T-helper 2 cell treated with Interferon-gamma antibody and Interleukin-4, amounts not matched to agents 5 μg/mL and 100 μg/mL, for 36 hours (primary cell): ENCODE measurements around the gene EXOC4.

ENCODE experiments used
- DNase-seq: peaks from one replicate; pipeline ENCODE4 v3.0.0; 2021; ENCODE audit warnings: low spot score
- H3K27ac Mint-ChIP-seq: one replicate; pipeline ENCODE4 v1.8.0; 2021; ENCODE audit warnings: mild to moderate bottlenecking, mixed read lengths
- H3K27me3 Mint-ChIP-seq: one replicate; pipeline ENCODE4 v1.8.0; 2021; ENCODE audit warnings: low read depth, mixed read lengths
- H3K36me3 Mint-ChIP-seq: one replicate; pipeline ENCODE4 v1.8.0; 2021; ENCODE audit warnings: low read depth, mixed read lengths
- H3K4me1 Mint-ChIP-seq: one replicate; pipeline ENCODE4 v1.8.0; 2021; ENCODE audit warnings: low read depth, mixed read lengths
- H3K4me3 Mint-ChIP-seq: one replicate; pipeline ENCODE4 v1.8.0; 2022; ENCODE audit warnings: mild to moderate bottlenecking, moderate library complexity, mixed read lengths
- H3K9me3 Mint-ChIP-seq: one replicate; pipeline ENCODE4 v1.8.0; 2021; ENCODE audit warnings: mixed read lengths

Gene EXOC4

DNA sequence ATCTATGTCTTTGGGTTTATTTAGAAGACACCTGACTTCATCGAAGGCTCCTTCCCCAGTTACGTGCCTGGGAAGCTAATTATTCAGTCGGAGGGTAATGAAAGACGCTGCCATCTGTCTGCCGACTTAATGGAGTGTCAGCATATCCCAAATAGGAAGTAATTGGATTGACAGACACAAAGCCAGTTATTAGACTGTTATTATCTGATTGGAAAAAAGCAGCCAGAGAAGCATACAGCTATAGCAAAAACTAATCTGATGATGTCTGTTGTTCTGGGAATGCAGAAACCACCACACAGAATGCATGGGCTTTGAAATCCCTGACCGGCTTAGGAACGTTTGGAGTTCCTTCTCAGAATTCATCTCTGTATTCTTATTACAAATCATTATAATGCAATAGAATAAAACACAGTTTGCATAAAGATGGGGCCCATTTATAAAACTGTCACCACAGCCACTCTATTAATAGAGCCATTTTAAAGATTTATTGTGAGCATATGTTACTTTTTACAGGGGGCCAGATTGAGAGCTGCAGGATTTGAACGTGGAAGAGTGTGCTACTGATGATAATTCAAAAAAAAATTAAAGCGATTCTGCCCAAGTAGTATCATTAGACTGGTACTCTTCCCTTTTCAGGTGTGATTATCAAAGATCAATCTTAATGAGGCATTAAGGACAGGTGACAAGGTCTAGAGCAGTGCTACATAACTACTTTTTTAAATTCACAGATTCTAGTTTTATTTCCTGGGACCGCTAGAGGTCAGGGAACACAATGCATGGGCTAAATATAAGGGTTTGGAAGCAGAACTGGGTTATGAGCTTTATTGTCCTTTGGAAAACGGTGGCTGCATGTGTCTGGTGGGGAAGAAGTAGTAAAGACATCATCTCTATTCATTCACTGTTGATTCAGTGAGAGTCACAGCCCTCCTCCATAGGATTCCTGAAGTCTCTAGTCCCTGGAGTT is 544.2 kb downstream of the EXOC4 start:
- DNase-seq, result no peak
- H3K4me1 Mint-ChIP-seq, result no peaks in the 10 kb centered on the region
- no peaks in the 10 kb centered on the region for H3K9me3 Mint-ChIP-seq
- no peaks in the 10 kb centered on the region for H3K36me3 Mint-ChIP-seq
- H3K27me3 Mint-ChIP-seq, result no peaks in the 10 kb centered on the region
- H3K27ac Mint-ChIP-seq, result no peak overlapping the region
- H3K4me3 Mint-ChIP-seq, result no peak overlapping the region

DNA sequence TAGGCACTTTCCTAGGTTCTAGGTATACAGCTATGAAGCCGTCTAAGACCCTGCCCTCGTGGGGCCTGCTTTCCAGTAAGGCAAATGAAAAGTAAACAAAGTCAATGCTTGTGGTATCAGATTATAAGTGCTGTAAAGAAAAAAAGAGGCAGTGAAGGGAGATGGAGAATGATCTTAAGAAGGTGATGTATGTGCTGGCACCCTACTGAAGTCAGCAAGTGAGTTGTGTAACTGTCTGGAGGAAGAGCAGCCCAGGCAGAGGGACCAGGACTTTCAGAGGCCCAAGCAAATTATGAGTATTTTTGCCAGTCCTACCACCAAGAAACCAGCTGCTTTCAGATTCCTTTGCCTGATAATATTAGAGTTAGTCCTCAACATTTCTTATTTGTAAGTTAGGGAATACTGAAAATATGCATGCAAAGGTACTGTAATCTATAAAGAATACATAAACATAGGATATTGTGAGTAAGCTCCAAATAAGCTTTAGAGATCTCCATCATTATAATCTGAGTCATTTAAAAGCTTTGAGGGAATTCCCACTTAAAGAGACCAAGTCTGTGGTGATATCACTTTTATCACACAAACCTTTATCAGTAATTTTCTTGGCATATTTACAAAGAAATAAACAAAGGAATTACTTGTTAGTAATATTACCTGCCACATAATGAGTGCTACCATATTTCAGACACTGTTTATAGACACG is 545.1 kb downstream of the EXOC4 start:
- no peak overlapping the region for H3K4me3 Mint-ChIP-seq
- no peaks in the 10 kb centered on the region for H3K9me3 Mint-ChIP-seq
- no peak for DNase-seq
- H3K4me1 Mint-ChIP-seq, result no peaks in the 10 kb centered on the region
- no peak overlapping the region for H3K27ac Mint-ChIP-seq
- no peaks in the 10 kb centered on the region for H3K27me3 Mint-ChIP-seq
- H3K36me3 Mint-ChIP-seq, result no peaks in the 10 kb centered on the region

DNA sequence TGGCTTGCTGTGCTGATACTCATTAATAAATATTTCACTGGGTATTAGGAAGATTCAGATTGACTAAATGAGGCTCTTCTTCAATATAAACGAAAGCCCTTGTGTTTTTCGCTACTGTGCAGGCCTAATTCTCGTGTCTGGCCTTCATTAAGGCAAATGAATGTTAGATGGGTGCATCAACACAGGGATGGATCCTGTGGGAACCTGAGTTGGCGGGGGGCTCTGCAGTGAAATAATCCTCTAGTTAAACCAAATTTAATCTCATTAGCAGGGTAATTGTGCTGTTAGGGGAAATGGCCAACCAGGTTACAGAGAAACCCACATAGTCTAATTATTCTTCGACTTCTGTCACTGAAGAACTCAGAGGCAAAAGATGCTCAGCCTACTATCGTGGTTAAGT is 548.5 kb downstream of the EXOC4 start:
- no peak overlapping the region for H3K27ac Mint-ChIP-seq
- no peak overlapping the region for H3K4me3 Mint-ChIP-seq
- no peaks in the 10 kb centered on the region for H3K27me3 Mint-ChIP-seq
- no peaks in the 10 kb centered on the region for H3K9me3 Mint-ChIP-seq
- DNase-seq, result no peak
- no peaks in the 10 kb centered on the region for H3K36me3 Mint-ChIP-seq
- H3K4me1 Mint-ChIP-seq, result no peaks in the 10 kb centered on the region

DNA sequence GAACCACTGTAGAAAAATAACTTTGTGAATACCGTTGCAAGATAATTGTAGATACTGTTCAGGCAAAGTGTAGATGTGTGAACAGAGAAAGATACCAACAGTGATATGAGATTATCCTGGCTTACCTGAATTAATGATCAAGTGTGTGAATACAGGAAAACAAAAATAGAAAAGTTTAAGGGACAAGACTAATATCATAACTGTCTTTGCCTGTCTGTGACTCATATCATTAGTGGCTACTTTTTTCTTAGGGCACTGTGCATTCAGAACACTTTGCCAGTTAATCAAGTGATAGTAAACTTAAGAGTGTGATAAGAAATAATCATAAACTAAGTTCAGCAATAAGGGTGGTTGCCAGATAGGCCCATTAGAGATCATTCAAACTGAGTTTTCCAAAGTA is 551.2 kb downstream of the EXOC4 start:
- H3K4me3 Mint-ChIP-seq, result no peak overlapping the region
- no peaks in the 10 kb centered on the region for H3K36me3 Mint-ChIP-seq
- no peaks in the 10 kb centered on the region for H3K27me3 Mint-ChIP-seq
- no peaks in the 10 kb centered on the region for H3K4me1 Mint-ChIP-seq
- no peak overlapping the region for H3K27ac Mint-ChIP-seq
- no peaks in the 10 kb centered on the region for H3K9me3 Mint-ChIP-seq
- DNase-seq, result no peak

DNA sequence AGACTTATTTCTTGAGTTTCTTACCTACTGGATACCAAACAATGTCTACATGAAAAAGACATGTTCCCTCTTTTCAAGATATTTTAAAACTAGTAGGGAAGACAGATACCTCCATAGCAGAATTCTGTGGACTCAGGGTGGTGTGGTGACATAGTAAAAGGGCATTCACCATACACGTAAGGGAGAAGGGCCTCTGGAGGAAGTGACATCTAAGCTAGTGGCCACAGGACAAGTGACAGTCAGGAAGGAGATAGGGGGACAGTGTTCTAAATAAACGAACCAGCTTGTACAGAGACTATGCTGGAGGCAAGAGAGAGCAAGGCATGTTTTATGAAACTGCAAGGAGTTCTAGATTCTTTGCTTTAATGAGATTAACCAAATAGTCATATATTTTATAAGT is 552.5 kb downstream of the EXOC4 start:
- H3K27ac Mint-ChIP-seq, result no peak overlapping the region
- no peaks in the 10 kb centered on the region for H3K9me3 Mint-ChIP-seq
- H3K4me1 Mint-ChIP-seq, result no peaks in the 10 kb centered on the region
- no peaks in the 10 kb centered on the region for H3K27me3 Mint-ChIP-seq
- H3K4me3 Mint-ChIP-seq, result no peak overlapping the region
- no peak for DNase-seq
- H3K36me3 Mint-ChIP-seq, result no peaks in the 10 kb centered on the region

DNA sequence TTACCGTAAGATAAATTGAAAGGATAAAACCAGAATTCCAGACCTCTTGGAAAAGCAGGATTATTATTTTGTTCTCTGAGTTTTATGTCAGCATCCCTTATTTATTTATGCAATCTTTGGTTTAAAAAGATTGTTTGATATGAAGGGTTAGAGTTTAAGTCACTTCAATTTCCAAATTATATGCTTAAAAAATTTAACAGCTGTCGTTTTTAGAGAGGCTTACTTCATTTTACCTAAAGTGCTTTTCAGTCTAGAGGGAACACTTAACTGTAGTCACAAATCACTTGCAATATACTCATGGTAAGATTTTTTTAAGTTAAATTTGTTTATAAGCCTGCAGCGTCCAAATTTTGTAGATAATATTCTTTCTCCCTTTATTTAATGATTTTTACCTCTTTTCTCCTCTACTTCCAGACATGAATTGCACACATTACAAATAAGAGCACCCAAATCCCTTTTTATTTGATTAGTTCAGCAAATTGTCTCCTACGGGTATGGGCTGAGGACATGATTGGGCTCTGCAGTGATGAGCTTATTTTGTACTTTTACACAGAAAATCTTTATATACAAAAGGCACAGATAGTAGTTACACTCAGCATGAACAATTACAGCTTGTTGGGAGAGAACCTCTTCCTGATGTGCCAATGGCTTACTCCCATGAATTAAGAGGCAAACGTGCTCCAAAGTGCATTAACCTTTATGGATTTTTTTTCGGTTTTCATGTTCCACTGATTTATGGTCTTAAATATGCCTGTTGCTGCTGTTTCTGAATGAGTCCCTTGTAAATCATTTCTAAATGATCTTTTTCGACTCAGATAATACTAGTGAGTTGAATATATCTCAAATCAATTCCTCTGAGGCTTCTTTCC is 555.0 kb downstream of the EXOC4 start:
- H3K27ac Mint-ChIP-seq, result no peak overlapping the region
- no peaks in the 10 kb centered on the region for H3K27me3 Mint-ChIP-seq
- DNase-seq, result no peak
- H3K4me1 Mint-ChIP-seq, result no peaks in the 10 kb centered on the region
- H3K36me3 Mint-ChIP-seq, result no peaks in the 10 kb centered on the region
- H3K4me3 Mint-ChIP-seq, result no peak overlapping the region
- no peaks in the 10 kb centered on the region for H3K9me3 Mint-ChIP-seq

DNA sequence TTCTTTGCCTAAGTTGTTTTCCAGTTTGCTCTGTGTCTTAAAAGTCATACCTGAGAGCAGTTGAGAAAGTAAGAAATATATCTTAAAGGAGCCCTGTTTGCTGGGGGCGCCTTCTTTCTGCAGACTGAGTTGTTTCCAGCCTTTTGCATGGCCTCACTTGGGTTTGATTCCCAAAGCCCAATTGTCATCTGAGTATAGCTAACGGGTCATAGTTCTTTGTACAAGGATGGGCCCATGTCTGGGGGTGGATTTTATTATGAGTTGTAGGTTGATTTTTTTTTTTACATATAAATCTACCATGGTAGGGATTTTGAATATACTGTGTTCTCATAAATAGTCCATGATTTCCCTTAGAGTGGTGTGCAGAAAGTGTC is 555.6 kb downstream of the EXOC4 start:
- no peak overlapping the region for H3K27ac Mint-ChIP-seq
- no peaks in the 10 kb centered on the region for H3K9me3 Mint-ChIP-seq
- no peaks in the 10 kb centered on the region for H3K4me1 Mint-ChIP-seq
- no peak for DNase-seq
- no peaks in the 10 kb centered on the region for H3K36me3 Mint-ChIP-seq
- no peak overlapping the region for H3K4me3 Mint-ChIP-seq
- no peaks in the 10 kb centered on the region for H3K27me3 Mint-ChIP-seq

DNA sequence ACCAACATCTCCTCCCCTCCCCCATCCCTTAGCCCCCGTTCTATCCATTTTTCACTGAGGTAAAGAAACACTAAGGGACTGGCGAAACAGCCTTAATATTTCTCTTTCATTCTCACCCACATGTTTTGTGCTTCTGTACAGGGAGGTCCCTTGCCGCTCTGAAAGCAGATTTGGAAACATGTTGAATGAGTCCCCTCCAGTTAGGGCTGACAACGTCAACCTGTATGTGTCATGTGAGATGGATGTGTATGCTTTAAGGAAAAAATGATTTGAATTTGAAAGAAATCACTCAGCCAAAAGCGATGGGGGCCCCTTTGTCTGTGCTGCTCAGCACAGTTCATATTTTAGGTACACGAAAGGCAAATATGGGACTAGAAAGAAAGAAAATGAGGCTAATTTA is 560.0 kb downstream of the EXOC4 start:
- Mint-ChIP-seq H3K4me1 (peaks cover 1% of the 10 kb centered on the region), H3K27me3 (no peaks in the 10 kb centered on the region), H3K36me3 (peaks cover 5% of the 10 kb centered on the region), H3K27ac (no peak overlapping the region), H3K4me3 (no peak overlapping the region), H3K9me3 (no peaks in the 10 kb centered on the region)
- DNase-seq, result no peak

DNA sequence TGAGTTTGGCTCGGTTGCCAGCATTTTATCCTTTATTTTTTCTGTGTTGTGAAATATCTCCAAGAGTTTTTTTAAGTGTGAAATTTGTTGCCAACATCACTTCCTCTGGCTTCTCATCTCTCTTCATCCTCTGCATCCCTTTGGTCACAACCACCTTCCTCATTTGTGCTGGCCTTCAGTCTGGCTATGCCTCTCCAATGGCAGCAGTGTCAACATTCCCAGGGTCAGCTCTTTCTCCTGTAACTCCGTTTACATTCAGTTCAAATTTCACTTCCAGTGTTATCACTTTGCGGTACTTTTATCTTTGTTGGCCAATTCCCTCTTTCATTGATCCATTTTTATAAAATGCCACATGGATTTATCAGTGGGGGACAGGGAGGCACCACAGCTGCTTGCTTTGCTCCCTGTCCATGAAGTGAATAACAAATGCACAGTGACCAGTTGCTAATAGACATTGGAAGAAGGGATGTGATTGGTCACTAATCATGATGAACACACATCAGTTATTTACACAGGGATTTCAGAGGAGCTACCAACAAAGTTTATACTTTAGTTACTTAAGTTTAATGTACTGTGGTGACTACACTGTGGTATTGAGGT is 562.8 kb downstream of the EXOC4 start:
- Mint-ChIP-seq H3K27ac (no peak overlapping the region), H3K36me3 (peaks cover 12% of the 10 kb centered on the region), H3K9me3 (no peaks in the 10 kb centered on the region), H3K4me1 (peaks cover 2% of the 10 kb centered on the region), H3K27me3 (no peaks in the 10 kb centered on the region), H3K4me3 (no peak overlapping the region)
- no peak for DNase-seq

DNA sequence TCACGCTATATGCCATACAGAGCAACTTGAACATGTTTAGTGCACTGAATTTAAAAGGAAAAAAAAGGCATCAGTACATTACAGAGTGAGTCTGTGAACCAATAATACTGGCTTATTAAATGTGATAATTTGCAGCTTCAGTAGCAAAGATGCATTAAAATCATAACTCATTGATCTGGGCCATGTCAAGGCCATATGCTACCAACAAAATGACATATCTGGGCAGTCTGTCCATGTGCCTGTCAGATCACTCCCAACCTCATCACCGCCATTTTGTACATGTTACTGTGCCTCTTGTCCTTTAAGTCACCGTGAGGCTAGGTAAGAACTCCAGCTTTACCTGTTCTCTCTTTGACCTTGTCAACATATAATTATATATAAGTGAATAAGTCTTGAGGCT is 566.8 kb downstream of the EXOC4 start:
- peaks cover 13% of the 10 kb centered on the region for H3K36me3 Mint-ChIP-seq
- no peak for DNase-seq
- H3K27ac Mint-ChIP-seq, result no peak overlapping the region
- peaks cover 3% of the 10 kb centered on the region for H3K4me1 Mint-ChIP-seq
- no peak overlapping the region for H3K4me3 Mint-ChIP-seq
- H3K27me3 Mint-ChIP-seq, result no peaks in the 10 kb centered on the region
- H3K9me3 Mint-ChIP-seq, result no peaks in the 10 kb centered on the region

DNA sequence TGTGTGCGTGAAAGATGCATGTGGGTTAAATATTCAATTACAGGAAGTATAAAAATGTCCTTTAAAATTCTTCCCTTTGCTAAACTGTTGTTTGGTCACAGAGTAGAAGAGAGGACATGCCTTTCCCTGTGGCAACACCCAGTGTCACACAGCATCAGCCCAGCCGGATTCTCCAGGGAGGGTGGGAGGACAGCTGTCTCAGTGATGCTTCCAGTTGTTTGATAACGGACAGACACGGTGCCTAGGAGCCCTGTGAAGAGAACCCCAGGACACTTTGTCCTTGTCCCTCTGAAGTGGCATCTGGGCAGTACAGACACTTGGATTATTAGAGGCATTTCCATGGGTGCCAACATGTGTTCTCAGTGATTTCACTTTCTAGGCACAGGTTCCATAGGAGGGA is 567.7 kb downstream of the EXOC4 start:
- Mint-ChIP-seq H3K27ac (no peak overlapping the region), H3K9me3 (no peaks in the 10 kb centered on the region), H3K27me3 (no peaks in the 10 kb centered on the region), H3K36me3 (peaks cover 13% of the 10 kb centered on the region), H3K4me1 (peaks cover 3% of the 10 kb centered on the region), H3K4me3 (no peak overlapping the region)
- no peak for DNase-seq

DNA sequence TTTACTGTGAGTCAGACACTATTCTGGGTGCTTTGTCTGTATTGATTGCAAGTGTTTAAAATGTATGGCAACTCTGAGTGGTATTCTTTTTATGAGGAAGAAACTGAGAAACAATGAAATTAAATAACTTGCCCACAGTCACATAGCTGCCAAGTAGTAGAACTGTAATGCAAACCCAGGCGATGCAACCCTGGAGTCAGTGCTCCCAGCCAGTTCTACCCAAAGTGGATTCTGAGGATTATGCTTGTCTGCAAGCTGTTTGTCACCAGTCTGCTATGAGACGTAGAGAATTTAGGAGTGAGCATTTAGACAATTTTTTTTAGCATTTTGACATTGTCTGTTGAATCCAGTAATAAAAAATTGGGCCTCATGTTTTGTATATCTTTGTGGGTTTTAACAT is 568.3 kb downstream of the EXOC4 start:
- H3K27me3 Mint-ChIP-seq, result no peaks in the 10 kb centered on the region
- H3K4me3 Mint-ChIP-seq, result no peak overlapping the region
- DNase-seq, result no peak
- H3K9me3 Mint-ChIP-seq, result no peaks in the 10 kb centered on the region
- H3K4me1 Mint-ChIP-seq, result peaks cover 3% of the 10 kb centered on the region
- H3K27ac Mint-ChIP-seq, result no peak overlapping the region
- peaks cover 13% of the 10 kb centered on the region for H3K36me3 Mint-ChIP-seq

DNA sequence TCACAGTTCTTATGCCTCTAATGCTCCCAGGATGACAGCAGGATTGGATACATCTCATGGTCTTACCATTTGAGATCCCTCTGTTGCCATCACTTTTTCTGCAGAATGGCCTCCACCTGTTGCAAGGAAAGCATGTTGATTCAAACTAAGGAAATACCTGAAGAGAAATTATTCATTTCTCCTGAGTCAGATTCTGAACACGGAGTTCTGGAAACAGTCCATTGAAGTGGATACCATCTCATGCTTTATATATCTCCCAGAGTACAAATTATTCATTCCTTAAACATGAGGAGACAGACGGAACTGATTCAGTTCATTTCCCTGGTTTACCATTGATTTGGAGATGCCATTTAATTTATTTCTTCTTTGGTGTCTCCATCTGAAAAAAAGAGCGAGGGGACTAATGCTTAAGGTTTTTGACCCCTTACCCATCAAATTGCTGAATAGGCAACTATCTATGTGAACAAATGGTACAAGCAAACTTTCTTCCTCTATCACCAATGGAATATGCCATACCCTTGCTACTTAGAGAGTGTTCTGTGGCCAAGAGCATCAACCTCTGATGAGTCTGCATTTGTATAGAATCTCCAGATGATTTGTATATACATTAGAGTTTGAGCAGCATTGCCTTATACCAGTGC is 569.2 kb downstream of the EXOC4 start:
- Mint-ChIP-seq H3K27ac (no peak overlapping the region), H3K9me3 (no peaks in the 10 kb centered on the region), H3K36me3 (peaks cover 13% of the 10 kb centered on the region)

More for the DNA sequence above, 569.2 kb downstream of the EXOC4 start:
- DNase-seq, result no peak
- Mint-ChIP-seq H3K4me1 (peaks cover 3% of the 10 kb centered on the region), H3K4me3 (no peak overlapping the region), H3K27me3 (no peaks in the 10 kb centered on the region)
